Gastroesophageal sphincter (tissue), 4 donors: Measurements from ENCODE around the gene P2RX4. TPM values are rescaled to one million over a fixed set of nuclear protein-coding genes. Genes with fewer than 3 reads are reported as not detected.
"Not testable (repeated sequence)": the region's sequence is repeated elsewhere in the genome, so short reads cannot be mapped to it uniquely, and the experiment has no call there.

Experiments used
- ATAC-seq: fragments of 150-250 bp; one replicate; pipeline ENCODE4 v1.9.1; 2016; ENCODE audit warnings: mild to moderate bottlenecking, moderate library complexity
- H3K27ac ChIP-seq, 4 donors: fragments of 200-600 bp; sonication (generic) in 3 of 4; 1 replicate in 3 of 4; 2 replicates in 1 of 4; pipeline ENCODE4 v1.5.1; 2016 to 2019
- H3K27me3 ChIP-seq: fragments of 200-600 bp; sonication (generic); one replicate; pipeline ENCODE4 v1.5.1; 2019
- H3K36me3 ChIP-seq, 2 donors: fragments of 200-600 bp; sonication (generic); one replicate each; pipeline ENCODE4 v1.5.1; 2019; ENCODE audit warnings: control low read depth in 1 of 2
- H3K4me1 ChIP-seq, 3 donors: fragments of 200-600 bp; sonication (generic); 1 replicate in 2 of 3; 2 replicates in 1 of 3; pipeline ENCODE4 v1.5.1; 2016 to 2019; ENCODE audit warnings: control low read depth in 2 of 3
- H3K4me3 ChIP-seq, 2 donors: fragments of 200-600 bp; sonication (generic); one replicate each; pipeline ENCODE4 v1.5.1; 2019; ENCODE audit warnings: mild to moderate bottlenecking in 1 of 2, moderate library complexity in 1 of 2
- H3K9me3 ChIP-seq, 3 donors: fragments of 200-600 bp; sonication (generic); one replicate each; pipeline ENCODE4 v1.5.1; 2017 to 2019; ENCODE audit warnings: control low read depth in 2 of 3
- CTCF ChIP-seq, 4 experiments: fragments of 200-600 bp in 2 of 4; fragments of 450-650 bp in 2 of 4; sonication (generic) in 1 of 4; IDR thresholded peaks; one replicate each; pipeline ENCODE4 v1.5.1; 2017 to 2019; ENCODE audit warnings: antibody characterized with exemption in 4 of 4, mild to moderate bottlenecking in 2 of 4, moderate library complexity in 2 of 4
- EP300 ChIP-seq: sonication (generic); formaldehyde crosslinking; IDR thresholded peaks from one replicate; pipeline ENCODE4 v1.6.1; 2017; ENCODE audit warnings: antibody characterized with exemption, mild to moderate bottlenecking
- POLR2A ChIP-seq, 2 donors: fragments of 450-650 bp; IDR thresholded peaks; one replicate each; pipeline ENCODE4 v1.6.1; 2017; ENCODE audit warnings: antibody characterized with exemption in 2 of 2, mild to moderate bottlenecking in 2 of 2, moderate library complexity in 1 of 2
- POLR2AphosphoS5 ChIP-seq: sonication (generic); formaldehyde crosslinking; IDR thresholded peaks from one replicate; pipeline ENCODE4 v1.6.1; 2017; ENCODE audit warnings: antibody characterized with exemption
- WGBS, 2 donors: methylation state at CpG; one replicate each; pipeline ENCODE4 v1.1.5; 2018; ENCODE audit warnings: low coverage in 1 of 2; 5-methylcytosine and 5-hydroxymethylcytosine counted together
- total RNA-seq, 4 donors: library from RNA; depleted of rRNA; stranded (reverse); fragments of >200 nt; gene quantifications; one replicate each; pipeline ENCODE4 v1.1.0, GENCODE V29; 2016

P2RX4 gene
- total RNA-seq, 4 donors from 2014 or later, result 15.1 to 32.8 (median 31.0) TPM

- no peaks in the 10 kb centered on the region for H3K36me3 ChIP-seq
- H3K27ac ChIP-seq, result no peak overlapping the region
- H3K4me3 ChIP-seq, result no peak overlapping the region
- ATAC-seq, result no peak
- TF ChIP-seq POLR2AphosphoS5, result no peak
- TF ChIP-seq CTCF (IDR thresholded peaks at IDR 0.05), result no peak
- no peak for TF ChIP-seq POLR2A (IDR thresholded peaks at IDR 0.05)
- no peak for TF ChIP-seq EP300
- H3K27me3 ChIP-seq, result no peaks in the 10 kb centered on the region
- H3K9me3 ChIP-seq, result no peaks in the 10 kb centered on the region
- H3K4me1 ChIP-seq, result peaks cover 0 to 6% (median 0%) of the 10 kb centered on the region in 3 donors
- WGBS, 2 donors, result 14 to 73% methylated on average over 1 to 5 of the region's 7 CpGs
Measured at GRCh38 chr12:121198949-121199348, 11.0 kb upstream of the P2RX4 start.

GRCh38 chr12:121201140-121201539 lies 8.8 kb upstream of the P2RX4 start:
- 81% methylated on average over 5 of the region's 6 CpGs; no CpG with 5 or more reads in 1 of the 2 donors for WGBS, 2 donors
- H3K9me3 ChIP-seq, H3K4me1 ChIP-seq, H3K4me3 ChIP-seq, H3K36me3 ChIP-seq, H3K27me3 ChIP-seq, H3K27ac ChIP-seq, ATAC-seq: not testable (repeated sequence)

GRCh38 chr12:121202407-121203355 lies 7.2 kb upstream of the P2RX4 start:
- TF ChIP-seq POLR2AphosphoS5, result no peak
- TF ChIP-seq EP300, result no peak
- no peak for TF ChIP-seq POLR2A (IDR thresholded peaks at IDR 0.05)
- no peak for TF ChIP-seq CTCF (IDR thresholded peaks at IDR 0.05)
- no peak overlapping the region for H3K27ac ChIP-seq
- H3K36me3 ChIP-seq, result no peaks in the 10 kb centered on the region
- H3K27me3 ChIP-seq, result no peaks in the 10 kb centered on the region
- H3K9me3 ChIP-seq, result no peaks in the 10 kb centered on the region
- H3K4me1 ChIP-seq, result peaks cover 0 to 6% (median 0%) of the 10 kb centered on the region in 3 donors
- 56 to 59% methylated on average over 12 to 14 of the region's 14 CpGs for WGBS, 2 donors
- ATAC-seq, result no peak
- H3K4me3 ChIP-seq, result no peak overlapping the region

- no peaks in the 10 kb centered on the region for H3K9me3 ChIP-seq
- WGBS, 2 donors, result 78 to 100% methylated on average over 1 to 11 of the region's 11 CpGs
- H3K27ac ChIP-seq, result no peak overlapping the region
- H3K4me1 ChIP-seq, result peaks cover 0 to 6% (median 0%) of the 10 kb centered on the region in 3 donors
- no peak for ATAC-seq
- no peaks in the 10 kb centered on the region for H3K27me3 ChIP-seq
- TF ChIP-seq POLR2AphosphoS5 (no peak), CTCF (IDR thresholded peaks at IDR 0.05) (no peak), POLR2A (IDR thresholded peaks at IDR 0.05) (no peak), EP300 (no peak)
- H3K36me3 ChIP-seq, result no peaks in the 10 kb centered on the region
- H3K4me3 ChIP-seq, result no peak overlapping the region
Measured at GRCh38 chr12:121203482-121203881, 6.4 kb upstream of the P2RX4 start.

GRCh38 chr12:121205491-121205890 lies 4.4 kb upstream of the P2RX4 start:
- H3K4me3 ChIP-seq, result no peak overlapping the region
- H3K27me3 ChIP-seq, result no peaks in the 10 kb centered on the region
- no peak for ATAC-seq
- H3K9me3 ChIP-seq, result no peaks in the 10 kb centered on the region
- H3K36me3 ChIP-seq, result no peaks in the 10 kb centered on the region
- WGBS, 2 donors, result 54 to 61% methylated on average over 3 to 7 of the region's 7 CpGs
- H3K4me1 ChIP-seq, result peaks cover 0 to 14% (median 0%) of the 10 kb centered on the region in 3 donors
- TF ChIP-seq EP300 (no peak), POLR2A (IDR thresholded peaks at IDR 0.05) (no peak), POLR2AphosphoS5 (no peak), CTCF (IDR thresholded peaks at IDR 0.05) (no peak)
- H3K27ac ChIP-seq, result no peak overlapping the region

GRCh38 chr12:121208571-121208970 lies 1.4 kb upstream of the P2RX4 start:
- Histone ChIP-seq H3K27ac (peak overlapping the region in 2 of 4 donors; percentile 90 to 92), H3K4me1 (peaks cover 0 to 19% (median 0%) of the 10 kb centered on the region in 3 donors)
- H3K4me3 ChIP-seq, H3K27me3 ChIP-seq, H3K9me3 ChIP-seq, H3K36me3 ChIP-seq, ATAC-seq: not testable (repeated sequence)
- 89 to 98% methylated on average over 7 to 8 of the region's 10 CpGs for WGBS, 2 donors
